H1 (cell line): ENCODE measurements around the gene TM4SF18. TPM values are rescaled to one million over a fixed set of nuclear protein-coding genes. Genes with fewer than 3 reads are reported as not detected.

Experiments
- CTCF ChIA-PET: fragments of 300-600 bp; sonication (Branson Sonifier 250); formaldehyde crosslinking; loops from one replicate; lab custom pipeline; 2021; ENCODE audit not compliant: partially characterized antibody; lab: Charles Lee
- POLR2A ChIA-PET: fragments of 300-600 bp; sonication (Branson Sonifier 250); formaldehyde crosslinking; loops from one replicate; lab custom pipeline; 2021; ENCODE audit warnings: inconsistent platforms; ENCODE audit not compliant: partially characterized antibody; lab: Charles Lee
- DNase-seq, 2 experiments: peaks; one replicate each; pipeline versions ENCODE4 v3.0.0 to v3.0.0-alpha.2; 2010 to 2022; ENCODE audit warnings: low spot score in 2 of 2, low read depth in 1 of 2, mixed read lengths in 1 of 2
- FAIRE-seq: peaks from 2 replicates; lab custom pipeline; 2011; peaks lifted over from hg19 to GRCh38; lab: Jason Lieb, UNC
- H2AFZ ChIP-seq: 2 replicates; pipeline ENCODE4 v1.8.1; 2012; ENCODE audit warnings: low read length, inconsistent platforms
- H2AK5ac ChIP-seq: 2 replicates; pipeline ENCODE4 v1.6.1; 2013; ENCODE audit warnings: low read depth, low read length
- H2BK120ac ChIP-seq: replicated peaks from 2 replicates; pipeline ENCODE3; 2013; ENCODE audit warnings: low read depth, low read length, inconsistent platforms
- H2BK12ac ChIP-seq: 2 replicates; pipeline ENCODE4 v1.6.1; 2013; ENCODE audit warnings: low read depth, low read length
- H2BK15ac ChIP-seq: 2 replicates; pipeline ENCODE4 v1.6.1; 2013; ENCODE audit warnings: low read length
- H2BK20ac ChIP-seq: 2 replicates; pipeline ENCODE4 v1.6.1; 2013; ENCODE audit warnings: low read length
- H2BK5ac ChIP-seq: 2 replicates; pipeline ENCODE4 v1.6.1; 2013; ENCODE audit warnings: low read depth, low read length
- H3K14ac ChIP-seq: 2 replicates; pipeline ENCODE4 v1.6.1; 2013; ENCODE audit warnings: inconsistent platforms; ENCODE audit not compliant: insufficient read length
- H3K18ac ChIP-seq: 2 replicates; pipeline ENCODE4 v1.6.1; 2013; ENCODE audit warnings: low read length; ENCODE audit errors: extremely low read depth
- H3K23ac ChIP-seq: 2 replicates; pipeline ENCODE4 v1.6.1; 2013; ENCODE audit warnings: inconsistent platforms; ENCODE audit not compliant: insufficient read length
- H3K23me2 ChIP-seq: 2 replicates; pipeline ENCODE4 v1.6.1; 2013; ENCODE audit warnings: low read depth, low read length
- H3K27ac ChIP-seq: 2 replicates; pipeline ENCODE4 v1.6.1; 2011; ENCODE audit warnings: low read depth, low read length, inconsistent platforms
- H3K27me3 ChIP-seq, 4 experiments: replicated peaks in 1 of 4; 1 replicate in 1 of 4; 2 replicates in 3 of 4; pipeline versions ENCODE4 v1.6.1 to v1.8.1; 2011 to 2013; ENCODE audit warnings: low read length in 3 of 4, mild to moderate bottlenecking in 3 of 4, inconsistent platforms in 2 of 4, mixed read lengths in 2 of 4, moderate library complexity in 1 of 4; ENCODE audit not compliant: control insufficient read depth in 3 of 4, insufficient read depth in 3 of 4; ENCODE audit errors: extremely low read depth in 1 of 4
- H3K36me3 ChIP-seq, 4 experiments: 2 replicates each; pipeline versions ENCODE4 v1.6.1 to v1.8.1; 2011 to 2013; ENCODE audit warnings: mild to moderate bottlenecking in 4 of 4, low read length in 3 of 4, moderate library complexity in 2 of 4, control low read depth in 1 of 4, inconsistent platforms in 1 of 4; ENCODE audit not compliant: insufficient read depth in 4 of 4, control insufficient read depth in 2 of 4
- H3K4ac ChIP-seq: replicated peaks from 2 replicates; pipeline ENCODE3; 2013; ENCODE audit warnings: low read length, low read depth, mixed read lengths, inconsistent platforms; ENCODE audit not compliant: insufficient read length
- H3K4me1 ChIP-seq, 4 experiments: replicated peaks in 1 of 4; 1 replicate in 1 of 4; 2 replicates in 3 of 4; pipeline versions ENCODE4 v1.6.1 to v1.8.1; 2011 to 2013; ENCODE audit warnings: low read length in 3 of 4, inconsistent platforms in 2 of 4, mixed read lengths in 1 of 4; ENCODE audit not compliant: insufficient read depth in 4 of 4, control insufficient read depth in 3 of 4
- H3K4me2 ChIP-seq, 2 experiments: 2 replicates each; pipeline versions ENCODE4 v1.6.1 to v1.8.1; 2011 to 2013; ENCODE audit warnings: low read depth in 2 of 2, low read length in 2 of 2, control low read depth in 1 of 2, inconsistent platforms in 1 of 2, mild to moderate bottlenecking in 1 of 2; ENCODE audit not compliant: insufficient read depth in 1 of 2
- H3K4me3 ChIP-seq, 4 experiments: fragments of 200-600, 300-600 bp in 1 of 4; sonication (generic), shearing (Covaris generic), sonication (Bioruptor Twin) in 1 of 4; 2 replicates each; pipeline versions ENCODE4 v1.5.1 to v1.8.1; 2011 to 2016; ENCODE audit warnings: low read length in 4 of 4, low read depth in 3 of 4, control low read depth in 2 of 4, inconsistent platforms in 2 of 4, mild to moderate bottlenecking in 2 of 4, mixed read lengths in 1 of 4, moderate library complexity in 1 of 4; ENCODE audit not compliant: insufficient read depth in 2 of 4; ENCODE audit errors: extremely low read depth in 1 of 4
- H3K56ac ChIP-seq: replicated peaks from 2 replicates; pipeline ENCODE3; 2013; ENCODE audit warnings: low read depth, mild to moderate bottlenecking, mixed read lengths, low read length, inconsistent platforms; ENCODE audit not compliant: insufficient read length
- H3K79me1 ChIP-seq: 2 replicates; pipeline ENCODE4 v1.6.1; 2013; ENCODE audit warnings: low read depth, low read length, control low read depth
- H3K79me2 ChIP-seq, 2 experiments: 2 replicates each; pipeline versions ENCODE4 v1.6.1 to v1.8.1; 2012 to 2013; ENCODE audit warnings: low read length in 2 of 2, mild to moderate bottlenecking in 2 of 2, inconsistent platforms in 1 of 2; ENCODE audit not compliant: insufficient read depth in 2 of 2, control insufficient read depth in 1 of 2
- H3K9ac ChIP-seq, 4 experiments: replicated peaks in 1 of 4; 1 replicate in 1 of 4; 2 replicates in 3 of 4; pipeline versions ENCODE4 v1.6.1 to v1.8.1; 2011 to 2013; ENCODE audit warnings: low read depth in 3 of 4, low read length in 3 of 4, control low read depth in 2 of 4, mild to moderate bottlenecking in 2 of 4, moderate library complexity in 2 of 4, inconsistent platforms in 1 of 4; ENCODE audit errors: extremely low read depth in 1 of 4
- H3K9me3 ChIP-seq, 2 experiments: 2 replicates each; pipeline versions ENCODE4 v1.6.1 to v1.8.1; 2012 to 2013; ENCODE audit warnings: mild to moderate bottlenecking in 2 of 2, moderate library complexity in 2 of 2, control low read depth in 1 of 2, inconsistent platforms in 1 of 2, low read depth in 1 of 2, low read length in 1 of 2, mixed read lengths in 1 of 2; ENCODE audit not compliant: insufficient read depth in 2 of 2
- H4K20me1 ChIP-seq, 2 experiments: replicated peaks in 1 of 2; 2 replicates each; pipeline versions ENCODE3 to v1.8.1; 2011 to 2013; ENCODE audit warnings: inconsistent platforms in 2 of 2, low read length in 2 of 2, mild to moderate bottlenecking in 1 of 2; ENCODE audit not compliant: insufficient read depth in 2 of 2, control insufficient read depth in 1 of 2
- H4K5ac ChIP-seq: 2 replicates; pipeline ENCODE4 v1.6.1; 2013; ENCODE audit warnings: low read length, low read depth, mixed read lengths, inconsistent platforms; ENCODE audit not compliant: insufficient read length
- H4K8ac ChIP-seq: 2 replicates; pipeline ENCODE4 v1.8.0; 2013; ENCODE audit warnings: mild to moderate bottlenecking, moderate library complexity, low read length, inconsistent platforms; ENCODE audit not compliant: insufficient read depth; ENCODE audit errors: extremely low read depth
- H4K91ac ChIP-seq: replicated peaks from 2 replicates; pipeline ENCODE3; 2013; ENCODE audit warnings: low read length, mixed read lengths, inconsistent platforms; ENCODE audit not compliant: insufficient read length
- CBX5 ChIP-seq: fragments of 300-800, 300-1000 bp; sonication (generic); IDR thresholded peaks from 2 replicates; pipeline ENCODE4 v1.7.1; 2016; ENCODE audit warnings: antibody characterized with exemption, low read length, low read depth
- CTCF ChIP-seq, 3 experiments: IDR thresholded peaks; 1 replicate in 2 of 3; 2 replicates in 1 of 3; pipeline versions ENCODE4 v1.5.1 to v1.6.1; 2011; ENCODE audit warnings: low read length in 3 of 3, mild to moderate bottlenecking in 3 of 3, inconsistent platforms in 2 of 3, low read depth in 1 of 3, moderate library complexity in 1 of 3; ENCODE audit not compliant: insufficient read depth in 1 of 3; ENCODE audit errors: control extremely low read depth in 1 of 3
- EP300 ChIP-seq, 2 experiments: IDR thresholded peaks; 1 replicate in 1 of 2; 2 replicates in 1 of 2; pipeline ENCODE4 v1.6.1; 2011 to 2012; ENCODE audit warnings: low read depth in 2 of 2, low read length in 2 of 2, mild to moderate bottlenecking in 2 of 2, borderline replicate concordance in 1 of 2, inconsistent platforms in 1 of 2, moderate library complexity in 1 of 2
- HDAC6 ChIP-seq: IDR thresholded peaks from one replicate; pipeline ENCODE4 v1.7.1; 2012; ENCODE audit warnings: low read depth, mild to moderate bottlenecking, inconsistent platforms, low read length, moderate library complexity
- JUND ChIP-seq: IDR thresholded peaks from 2 replicates; pipeline ENCODE4 v1.6.1; 2011; ENCODE audit warnings: mild to moderate bottlenecking, improper control_type of control experiment, low read length
- MAFK ChIP-seq: IDR thresholded peaks from 2 replicates; pipeline ENCODE4 v1.6.1; 2012; ENCODE audit warnings: low read depth, mild to moderate bottlenecking, improper control_type of control experiment, low read length
- RXRA ChIP-seq: IDR thresholded peaks from 2 replicates; pipeline ENCODE4 v1.6.1; 2011; ENCODE audit warnings: low read depth, mild to moderate bottlenecking, low read length, moderate library complexity; ENCODE audit not compliant: insufficient read depth
- SRF ChIP-seq: IDR thresholded peaks from 2 replicates; pipeline ENCODE4 v1.6.1; 2011; ENCODE audit warnings: mild to moderate bottlenecking, low read depth, low read length, moderate library complexity
- TCF12 ChIP-seq: IDR thresholded peaks from 2 replicates; pipeline ENCODE4 v1.6.1; 2011; ENCODE audit warnings: low read depth, mild to moderate bottlenecking, low read length
- WGBS, 2 experiments: shearing (Covaris generic) in 1 of 2; methylation state at CpG; one replicate each; pipeline versions ENCODE4 v1.1.6 to v1.1.7; 2013 to 2015; ENCODE audit warnings: low lambda C conversion rate in 2 of 2, mixed read lengths in 2 of 2, inconsistent platforms in 1 of 2, low coverage in 1 of 2, missing lambda C conversion rate in 1 of 2; ENCODE audit not compliant: insufficient replicate concordance in 2 of 2, insufficient coverage in 1 of 2, insufficient read length in 1 of 2; ENCODE audit errors: extremely low coverage in 1 of 2, missing lambda C conversion rate in 1 of 2; 5-methylcytosine and 5-hydroxymethylcytosine counted together
- polyA plus RNA-seq, 7 experiments: library from polyadenylated mRNA; depleted of rRNA in 3 of 7; stranded (reverse) in 5 of 7; unstranded in 2 of 7; fragments of >200 nt in 5 of 7; fragments of 200-250 nt in 2 of 7; gene quantifications; 1 replicate in 5 of 7; 2 replicates in 1 of 7; 4 replicates in 1 of 7; pipeline versions ENCODE4 v1.2.1 to v1.2.3, GENCODE V29; 2011 to 2013; ENCODE audit warnings: missing spikeins in 2 of 7, mixed read lengths in 2 of 7
- total RNA-seq: library from RNA; stranded (reverse); fragmentation: NEBNext Ultra II Directional; extraction: Animal tissue kit (Norgen Biotek cat#: 25700); gene quantifications from 2 replicates; pipeline ENCODE4 v1.2.1, GENCODE V29; 2021

The TM4SF18 gene
- total and polyA plus RNA-seq, 2 of the 8 experiments (the other 6 are each of a cell fraction or from before 2014, with no cell fraction given) = 2.9 to 13.6 TPM

DNA sequence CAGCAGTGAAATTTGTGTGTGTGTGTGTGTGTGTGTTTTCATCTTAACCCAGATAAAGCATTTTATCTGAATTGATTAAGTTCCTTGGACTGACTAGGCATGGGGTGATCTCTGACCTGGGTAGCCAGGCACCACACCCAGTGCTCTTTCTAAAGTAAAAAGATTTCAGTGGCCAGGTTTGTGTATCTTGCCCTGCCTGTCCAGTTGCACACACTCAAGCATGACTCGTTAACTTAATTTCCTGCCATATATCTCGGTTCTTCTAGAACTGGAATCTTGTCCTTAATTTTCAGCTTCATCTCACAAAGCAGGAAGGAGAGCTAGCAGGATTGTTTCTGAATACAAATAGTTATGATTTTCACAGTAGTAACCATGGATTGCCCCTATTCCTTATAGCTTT, 17.0 kb downstream of the TM4SF18 start:
- H3K79me1 ChIP-seq = no peaks in the 10 kb centered on the region
- H2BK120ac ChIP-seq = no peak overlapping the region
- WGBS, 2 experiments = 86% methylated on average over 2 of the region's 2 CpGs; no CpG with 5 or more reads in 1 of the 2 experiments
- no peak overlapping the region for H2BK12ac ChIP-seq
- H2AK5ac ChIP-seq = no peak overlapping the region
- peaks cover 2% of the 10 kb centered on the region; the same call in 1 of the 2 replicates for H3K23me2 ChIP-seq
- no peak overlapping the region for H3K27ac ChIP-seq
- no peaks in the 10 kb centered on the region for H4K20me1 ChIP-seq
- H3K4me1 ChIP-seq = peaks cover 0 to 4% (median 2%) of the 10 kb centered on the region in 4 experiments; a peak in 2 of 7 replicates
- H4K91ac ChIP-seq = no peak overlapping the region
- no peaks in the 10 kb centered on the region for H3K9me3 ChIP-seq
- no peak overlapping the region for H3K23ac ChIP-seq
- no peak overlapping the region for H3K4me3 ChIP-seq
- no peak overlapping the region for H3K56ac ChIP-seq
- H4K8ac ChIP-seq = no peak overlapping the region
- H3K27me3 ChIP-seq = no peaks in the 10 kb centered on the region
- TF ChIP-seq HDAC6 = no peak
- no peak for TF ChIP-seq CBX5
- no peak for TF ChIP-seq SRF
- TF ChIP-seq RXRA = no peak
- TF ChIP-seq MAFK = no peak
- no peak for TF ChIP-seq CTCF (IDR thresholded peaks at IDR 0.05; ENCODE audit: control extremely low read depth in 1 of 3, insufficient read depth in 1 of 3, low read depth in 1 of 3, low read length in 3 of 3)
- TF ChIP-seq TCF12 = no peak
- TF ChIP-seq JUND = no peak
- TF ChIP-seq EP300 (IDR thresholded peaks at IDR 0.05; ENCODE audit: borderline replicate concordance in 1 of 2, low read depth in 2 of 2, low read length in 2 of 2) = no peak
- no peaks in the 10 kb centered on the region; a peak in 1 of 8 replicates for H3K36me3 ChIP-seq
- no peak for FAIRE-seq
- no peak overlapping the region for H3K4ac ChIP-seq
- H3K79me2 ChIP-seq = no peaks in the 10 kb centered on the region
- ChIA-PET CTCF (interaction anchor here (1.1 kb wide), 1 partner anchor 37 kb away, joined by 3 read pairs; no protein-coding TSS in a partner anchor), POLR2A (no interaction called here)
- no peak for DNase-seq
- no peak overlapping the region for H2BK20ac ChIP-seq
- no peak overlapping the region for H3K14ac ChIP-seq
- no peak overlapping the region for H3K4me2 ChIP-seq
- H3K9ac ChIP-seq = no peak overlapping the region
- no peak overlapping the region for H4K5ac ChIP-seq
- H2AFZ ChIP-seq = peak overlapping the region; percentile 73
- H2BK5ac ChIP-seq = no peak overlapping the region
- H3K18ac ChIP-seq = no peak overlapping the region
- no peak overlapping the region for H2BK15ac ChIP-seq
